ENCODE results near the gene OPCML.

OPCML gene

DNA sequence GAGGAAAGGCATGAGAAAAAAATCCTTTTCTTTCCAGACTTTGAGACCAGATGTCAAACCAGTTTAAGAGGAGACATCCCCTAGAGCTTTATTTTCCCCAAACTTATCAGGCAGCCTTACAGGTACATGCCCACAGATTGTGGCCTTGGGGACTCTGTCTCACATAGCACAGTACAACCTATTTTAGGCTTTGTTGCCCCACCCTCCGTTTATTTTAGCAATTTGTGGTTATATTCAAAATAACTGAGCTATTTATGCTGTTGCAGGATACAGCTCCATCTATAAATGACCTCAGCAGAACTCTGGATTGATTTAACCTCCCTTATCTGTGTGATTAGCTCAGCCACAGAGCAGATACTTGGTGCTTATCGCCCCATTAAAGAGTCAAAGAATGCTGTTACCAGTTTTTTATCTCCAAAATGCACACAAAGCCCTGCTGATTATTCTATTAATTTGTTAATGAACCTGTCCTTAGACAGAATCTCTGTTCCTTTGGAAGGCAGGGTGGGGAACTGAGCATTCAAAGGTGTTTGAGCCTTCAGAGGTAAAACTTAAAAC lies 525.2 kb downstream of the OPCML start:
- no peaks in the 10 kb centered on the region for H3K9me2 ChIP-seq (replicated peaks; ENCODE audit: low read depth, low read length)
- H3K9me3 ChIP-seq (ENCODE audit: insufficient read depth, low read depth, low read length): peaks cover 10% of the 10 kb centered on the region
- no peak for TF ChIP-seq CTCF (conservative IDR thresholded peaks at IDR 0.05; ENCODE audit: low read length)
- no peak for TF ChIP-seq EZH2phosphoT487 (IDR thresholded peaks at IDR 0.05; ENCODE audit: borderline replicate concordance)
- H3K4me3 ChIP-seq (ENCODE audit: low read length, poor library complexity, severe bottlenecking): no peak overlapping the region
- H3F3A ChIP-seq (ENCODE audit: low read depth): no peaks in the 10 kb centered on the region
- H2AFZ ChIP-seq (ENCODE audit: low read length): no peak overlapping the region
- H4K20me1 ChIP-seq (ENCODE audit: insufficient read depth, low read length, poor library complexity, severe bottlenecking): no peaks in the 10 kb centered on the region
- no peaks in the 10 kb centered on the region for H3K36me3 ChIP-seq (ENCODE audit: insufficient read depth, low read length)
- H3K9ac ChIP-seq (ENCODE audit: low read depth, low read length, poor library complexity, severe bottlenecking): no peak overlapping the region
- no peak overlapping the region for H3K4me2 ChIP-seq (ENCODE audit: low read depth, low read length, poor library complexity, severe bottlenecking)
- no peaks in the 10 kb centered on the region for H3K27me3 ChIP-seq (ENCODE audit: insufficient read depth, low read length, poor library complexity, severe bottlenecking)
- no peaks in the 10 kb centered on the region for H3K4me1 ChIP-seq (ENCODE audit: insufficient read depth, low read length, poor library complexity, severe bottlenecking)
- H3K79me2 ChIP-seq (ENCODE audit: insufficient read depth, low read length): no peaks in the 10 kb centered on the region

DNA sequence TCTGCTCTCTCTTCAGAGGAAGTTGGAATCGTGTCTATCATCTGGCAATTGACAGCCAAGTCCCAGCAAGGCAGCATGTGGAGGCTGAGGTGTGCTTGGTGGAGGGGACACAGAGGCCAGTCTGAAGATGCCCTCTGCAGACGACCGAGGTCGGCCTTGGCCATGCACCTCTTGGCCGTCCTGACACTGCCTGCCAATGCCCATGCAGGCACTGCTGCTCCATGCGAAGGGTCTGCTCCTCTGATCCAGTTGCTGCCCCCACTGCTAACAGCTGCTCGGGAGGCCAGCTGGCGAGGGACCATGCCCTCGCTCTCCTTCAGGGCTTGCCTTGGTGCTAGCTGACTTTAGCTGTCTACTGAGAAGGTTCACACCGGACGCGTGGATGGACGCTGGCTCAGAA lies 527.9 kb downstream of the OPCML start:
- H3K9me2 ChIP-seq (replicated peaks; ENCODE audit: low read depth, low read length): no peaks in the 10 kb centered on the region
- no peak overlapping the region for H3K4me3 ChIP-seq (ENCODE audit: low read length, poor library complexity, severe bottlenecking)
- H3F3A ChIP-seq (ENCODE audit: low read depth): no peaks in the 10 kb centered on the region
- H4K20me1 ChIP-seq (ENCODE audit: insufficient read depth, low read length, poor library complexity, severe bottlenecking): no peaks in the 10 kb centered on the region
- no peak overlapping the region for H2AFZ ChIP-seq (ENCODE audit: low read length)
- H3K36me3 ChIP-seq (ENCODE audit: insufficient read depth, low read length): no peaks in the 10 kb centered on the region
- no peaks in the 10 kb centered on the region for H3K79me2 ChIP-seq (ENCODE audit: insufficient read depth, low read length)
- H3K4me1 ChIP-seq (ENCODE audit: insufficient read depth, low read length, poor library complexity, severe bottlenecking): no peaks in the 10 kb centered on the region
- no peak for TF ChIP-seq EZH2phosphoT487 (IDR thresholded peaks at IDR 0.05; ENCODE audit: borderline replicate concordance)
- no peak for TF ChIP-seq CTCF (conservative IDR thresholded peaks at IDR 0.05; ENCODE audit: low read length)
- H3K9ac ChIP-seq (ENCODE audit: low read depth, low read length, poor library complexity, severe bottlenecking): no peak overlapping the region
- no peak overlapping the region for H3K4me2 ChIP-seq (ENCODE audit: low read depth, low read length, poor library complexity, severe bottlenecking)
- no peaks in the 10 kb centered on the region for H3K27me3 ChIP-seq (ENCODE audit: insufficient read depth, low read length, poor library complexity, severe bottlenecking)
- peaks cover 10% of the 10 kb centered on the region for H3K9me3 ChIP-seq (ENCODE audit: insufficient read depth, low read depth, low read length)

DNA sequence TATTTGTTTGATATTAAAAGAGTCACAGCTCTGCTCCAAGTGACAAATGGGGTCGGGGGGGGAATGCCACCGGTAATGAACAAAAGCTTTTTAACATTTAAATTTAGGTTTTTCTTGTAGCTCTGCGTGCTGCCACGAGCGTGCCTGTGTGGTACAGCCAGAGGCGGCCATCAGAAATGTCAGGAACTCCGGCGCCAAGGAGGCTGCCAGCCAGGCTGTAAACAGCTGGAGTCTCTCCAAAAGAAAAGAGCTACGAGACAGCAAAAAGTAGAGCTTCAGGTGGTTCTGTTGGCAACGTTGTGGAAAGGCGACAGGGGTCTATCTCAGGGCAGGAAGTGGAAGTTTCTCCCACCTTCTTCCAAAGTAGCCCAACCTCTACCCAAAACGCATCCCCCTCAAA lies 532.8 kb downstream of the OPCML start:
- Histone ChIP-seq H3K36me3 (ENCODE audit: insufficient read depth, low read length) (no peaks in the 10 kb centered on the region), H3K79me2 (ENCODE audit: insufficient read depth, low read length) (no peaks in the 10 kb centered on the region), H2AFZ (ENCODE audit: low read length) (no peak overlapping the region), H3K9me2 (replicated peaks; ENCODE audit: low read depth, low read length) (no peaks in the 10 kb centered on the region), H3K4me1 (ENCODE audit: insufficient read depth, low read length, poor library complexity, severe bottlenecking) (no peaks in the 10 kb centered on the region), H3K4me3 (ENCODE audit: low read length, poor library complexity, severe bottlenecking) (no peak overlapping the region), H3K4me2 (ENCODE audit: low read depth, low read length, poor library complexity, severe bottlenecking) (no peak overlapping the region), H3F3A (ENCODE audit: low read depth) (no peaks in the 10 kb centered on the region), H3K9ac (ENCODE audit: low read depth, low read length, poor library complexity, severe bottlenecking) (no peak overlapping the region), H3K9me3 (ENCODE audit: insufficient read depth, low read depth, low read length) (no peaks in the 10 kb centered on the region; the same call in 1 of the 2 replicates), H4K20me1 (ENCODE audit: insufficient read depth, low read length, poor library complexity, severe bottlenecking) (no peaks in the 10 kb centered on the region), H3K27me3 (ENCODE audit: insufficient read depth, low read length, poor library complexity, severe bottlenecking) (no peaks in the 10 kb centered on the region)
- TF ChIP-seq EZH2phosphoT487 (IDR thresholded peaks at IDR 0.05; ENCODE audit: borderline replicate concordance) (no peak), CTCF (conservative IDR thresholded peaks at IDR 0.05; ENCODE audit: low read length) (no peak)
